ENCODE measurements around the gene B3GNT7.

DNA sequence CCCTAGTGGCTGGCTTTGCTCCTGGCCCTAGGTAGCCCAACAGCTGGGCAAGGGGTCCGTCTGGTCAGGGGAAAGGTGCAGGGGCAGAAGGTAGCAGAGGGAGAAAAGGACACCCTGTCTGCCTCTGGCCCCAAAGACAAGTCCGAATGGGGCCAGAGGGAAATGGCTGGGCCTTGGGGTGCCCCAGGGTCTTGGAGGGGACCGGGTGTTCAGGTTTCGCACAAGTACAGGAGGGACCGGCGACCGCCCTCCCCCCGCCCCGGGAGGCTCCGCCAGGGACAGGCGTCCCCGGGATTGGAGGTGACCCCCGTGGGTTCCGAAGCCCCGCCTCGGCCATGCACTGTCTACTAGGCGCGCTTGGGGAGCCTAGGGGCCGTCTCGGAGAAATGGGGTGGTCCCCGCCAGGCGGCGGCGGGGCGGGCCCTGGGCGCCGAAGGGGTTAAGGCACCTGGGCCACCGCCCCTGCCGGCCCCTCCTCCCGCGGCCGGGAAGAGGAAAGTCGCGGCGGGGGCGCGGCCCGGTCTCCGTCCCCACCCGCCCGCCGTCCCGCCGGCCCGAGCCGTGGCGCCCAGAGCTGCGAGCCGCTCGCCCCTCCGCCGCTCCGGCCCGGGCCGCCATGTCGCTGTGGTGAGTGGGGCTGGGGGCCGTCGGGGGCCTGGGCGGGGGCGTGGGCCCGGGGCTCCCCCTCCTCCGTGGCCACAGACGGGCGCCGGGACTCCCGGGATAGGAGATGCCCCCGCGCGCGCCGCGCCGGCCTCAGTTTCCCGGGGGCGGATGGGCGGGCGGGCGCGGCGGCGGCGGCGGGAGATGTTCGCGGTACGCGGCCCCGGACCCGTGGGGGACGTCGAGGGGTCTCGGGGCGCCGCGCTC is at the start of gene B3GNT7:
- TF ChIP-seq, protein P1, sequence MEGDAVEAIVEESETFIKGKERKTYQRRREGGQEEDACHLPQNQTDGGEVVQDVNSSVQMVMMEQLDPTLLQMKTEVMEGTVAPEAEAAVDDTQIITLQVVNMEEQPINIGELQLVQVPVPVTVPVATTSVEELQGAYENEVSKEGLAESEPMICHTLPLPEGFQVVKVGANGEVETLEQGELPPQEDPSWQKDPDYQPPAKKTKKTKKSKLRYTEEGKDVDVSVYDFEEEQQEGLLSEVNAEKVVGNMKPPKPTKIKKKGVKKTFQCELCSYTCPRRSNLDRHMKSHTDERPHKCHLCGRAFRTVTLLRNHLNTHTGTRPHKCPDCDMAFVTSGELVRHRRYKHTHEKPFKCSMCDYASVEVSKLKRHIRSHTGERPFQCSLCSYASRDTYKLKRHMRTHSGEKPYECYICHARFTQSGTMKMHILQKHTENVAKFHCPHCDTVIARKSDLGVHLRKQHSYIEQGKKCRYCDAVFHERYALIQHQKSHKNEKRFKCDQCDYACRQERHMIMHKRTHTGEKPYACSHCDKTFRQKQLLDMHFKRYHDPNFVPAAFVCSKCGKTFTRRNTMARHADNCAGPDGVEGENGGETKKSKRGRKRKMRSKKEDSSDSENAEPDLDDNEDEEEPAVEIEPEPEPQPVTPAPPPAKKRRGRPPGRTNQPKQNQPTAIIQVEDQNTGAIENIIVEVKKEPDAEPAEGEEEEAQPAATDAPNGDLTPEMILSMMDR (IDR thresholded peaks at IDR 0.05): no peak
- TF ChIP-seq POLR2A (IDR thresholded peaks at IDR 0.05): no peak
- TF ChIP-seq EP300 (IDR thresholded peaks at IDR 0.05): no peak
